HG02938 (cell line): ENCODE results near the gene HMCN2.

Experiments
- ATAC-seq: cut with Tn5 transposase; IDR thresholded peaks from one replicate; pipeline ENCODE4 v1.9.1; 2021; ENCODE audit warnings: mild to moderate bottlenecking, moderate library complexity; ENCODE audit not compliant: unreplicated experiment

HMCN2 gene, protein sequence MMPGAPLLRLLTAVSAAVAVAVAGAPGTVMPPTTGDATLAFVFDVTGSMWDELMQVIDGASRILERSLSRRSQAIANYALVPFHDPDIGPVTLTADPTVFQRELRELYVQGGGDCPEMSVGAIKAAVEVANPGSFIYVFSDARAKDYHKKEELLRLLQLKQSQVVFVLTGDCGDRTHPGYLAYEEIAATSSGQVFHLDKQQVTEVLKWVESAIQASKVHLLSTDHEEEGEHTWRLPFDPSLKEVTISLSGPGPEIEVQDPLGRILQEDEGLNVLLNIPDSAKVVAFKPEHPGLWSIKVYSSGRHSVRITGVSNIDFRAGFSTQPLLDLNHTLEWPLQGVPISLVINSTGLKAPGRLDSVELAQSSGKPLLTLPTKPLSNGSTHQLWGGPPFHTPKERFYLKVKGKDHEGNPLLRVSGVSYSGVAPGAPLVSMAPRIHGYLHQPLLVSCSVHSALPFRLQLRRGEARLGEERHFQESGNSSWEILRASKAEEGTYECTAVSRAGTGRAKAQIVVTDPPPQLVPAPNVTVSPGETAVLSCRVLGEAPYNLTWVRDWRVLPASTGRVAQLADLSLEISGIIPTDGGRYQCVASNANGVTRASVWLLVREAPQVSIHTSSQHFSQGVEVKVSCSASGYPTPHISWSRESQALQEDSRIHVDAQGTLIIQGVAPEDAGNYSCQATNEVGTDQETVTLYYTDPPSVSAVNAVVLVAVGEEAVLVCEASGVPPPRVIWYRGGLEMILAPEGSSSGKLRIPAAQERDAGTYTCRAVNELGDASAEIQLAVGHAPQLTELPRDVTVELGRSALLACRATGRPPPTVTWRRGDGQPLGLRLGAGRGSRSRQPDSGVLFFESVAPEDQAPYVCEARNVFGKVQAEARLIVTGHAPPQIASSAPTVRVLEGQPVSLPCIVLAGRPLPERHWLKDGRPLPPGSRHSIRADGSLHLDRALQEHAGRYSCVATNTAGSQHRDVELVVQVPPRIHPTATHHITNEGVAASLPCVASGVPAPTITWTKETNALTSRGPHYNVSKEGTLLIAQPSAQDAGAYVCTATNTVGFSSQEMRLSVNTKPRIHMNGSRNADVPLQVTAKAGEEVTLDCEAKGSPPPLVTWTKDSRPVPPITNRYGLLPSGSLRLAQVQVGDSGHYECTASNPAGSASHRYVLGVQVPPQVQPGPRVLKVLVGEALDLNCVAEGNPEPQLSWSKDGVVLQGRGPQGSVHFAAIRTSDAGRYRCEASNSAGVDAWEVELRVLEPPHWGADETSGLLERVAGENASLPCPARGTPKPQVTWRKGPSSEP (N-terminal part only)

GRCh38 chr9:130265431-130266235 lies at the start of gene HMCN2:
Gene HMCN2 (plus strand): TSS chr9:130265760. CDS start chr9:130265879, 119 bp downstream.
- ATAC-seq: no peak

DNA sequence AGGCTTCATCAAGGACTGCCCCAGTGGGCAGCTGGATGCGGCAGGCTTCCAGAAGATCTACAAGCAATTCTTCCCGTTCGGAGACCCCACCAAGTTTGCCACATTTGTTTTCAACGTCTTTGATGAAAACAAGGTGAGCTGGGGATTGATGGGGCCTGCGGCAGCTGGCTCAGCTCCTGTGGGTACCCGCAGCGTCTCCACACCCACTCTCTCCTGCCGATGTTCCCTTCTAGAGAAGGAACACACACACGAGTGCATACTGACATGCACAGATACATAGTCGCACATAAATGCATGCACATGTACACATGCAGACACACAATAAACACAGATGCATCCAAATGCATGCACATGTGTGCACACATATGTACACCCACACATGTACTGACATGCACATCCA lies 47.7 kb upstream of the HMCN2 start:
- no peak for ATAC-seq

DNA sequence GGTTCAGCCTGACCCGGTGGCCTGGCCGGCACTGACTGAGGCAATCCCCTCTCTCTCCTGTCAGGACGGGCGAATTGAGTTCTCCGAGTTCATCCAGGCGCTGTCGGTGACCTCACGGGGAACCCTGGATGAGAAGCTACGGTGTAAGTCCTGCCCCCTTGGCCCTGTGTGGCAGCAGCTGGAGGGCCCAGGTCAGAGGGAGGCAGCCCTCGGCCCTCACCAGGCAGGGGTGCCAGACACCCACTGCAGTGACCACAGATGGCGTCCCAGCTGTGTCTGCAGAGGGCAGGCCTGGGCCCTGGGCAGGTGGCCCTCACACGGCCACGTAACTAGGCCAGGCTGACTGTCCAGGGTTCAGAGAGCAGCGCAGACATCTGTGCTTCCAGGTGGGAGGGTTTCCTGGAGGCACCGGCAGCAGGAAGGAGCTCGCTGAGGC lies 45.9 kb upstream of the HMCN2 start:
- ATAC-seq: no peak

DNA sequence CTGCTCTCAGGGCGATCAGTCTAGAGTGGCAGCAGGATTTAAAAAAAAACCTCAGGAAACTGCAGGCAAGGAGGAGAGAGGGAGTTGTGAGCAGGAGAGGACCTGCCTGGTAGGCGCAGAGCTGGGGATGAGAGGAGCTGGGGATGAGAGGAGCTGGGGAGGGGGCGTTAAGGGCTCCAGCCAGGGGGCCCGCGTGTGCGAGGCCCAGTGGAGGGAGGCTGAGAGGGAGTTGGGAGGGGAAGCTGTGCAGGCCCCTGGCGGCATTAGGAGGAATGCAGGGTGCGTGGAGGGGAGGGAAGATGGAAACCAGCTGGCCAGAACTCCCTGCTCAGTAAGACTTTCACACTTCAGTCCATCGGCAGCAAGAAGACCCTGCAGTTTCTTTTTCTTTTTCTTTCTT lies 45.2 kb upstream of the HMCN2 start:
- ATAC-seq: no peak

GRCh38 chr9:130222833-130223232 lies 42.7 kb upstream of the HMCN2 start:
- no peak for ATAC-seq

- no peak for ATAC-seq
Observed at GRCh38 chr9:130225071-130225470, 40.5 kb upstream of the HMCN2 start.

GRCh38 chr9:130225586-130225985 lies 40.0 kb upstream of the HMCN2 start:
- no peak for ATAC-seq

GRCh38 chr9:130226112-130226511 lies 39.4 kb upstream of the HMCN2 start:
- no peak for ATAC-seq

- no peak for ATAC-seq
Observed at GRCh38 chr9:130227833-130228232, 37.7 kb upstream of the HMCN2 start.

- ATAC-seq: no peak
Observed at GRCh38 chr9:130229759-130230158, 35.8 kb upstream of the HMCN2 start.

DNA sequence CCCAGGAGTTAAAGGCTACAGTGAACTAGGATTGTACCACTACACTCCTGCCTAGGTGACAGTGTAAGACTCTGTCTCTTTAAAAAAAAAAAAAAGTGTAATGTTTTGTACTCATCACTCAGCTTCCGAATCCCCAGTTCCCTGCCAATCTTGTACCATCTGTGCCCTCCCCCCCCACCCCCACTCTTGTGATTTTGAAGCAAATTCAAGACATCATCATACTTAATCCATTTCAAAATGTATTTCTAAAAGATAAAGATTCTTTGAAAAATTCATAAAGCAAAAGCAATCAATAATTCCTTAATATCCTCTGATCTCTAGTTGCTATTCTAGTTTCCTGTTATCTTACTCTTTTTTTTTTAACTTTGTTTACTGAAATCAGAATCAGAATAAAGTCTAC lies 34.9 kb upstream of the HMCN2 start:
- no peak for ATAC-seq

- ATAC-seq: no peak
Observed at GRCh38 chr9:130232899-130233586, 32.5 kb upstream of the HMCN2 start.

DNA sequence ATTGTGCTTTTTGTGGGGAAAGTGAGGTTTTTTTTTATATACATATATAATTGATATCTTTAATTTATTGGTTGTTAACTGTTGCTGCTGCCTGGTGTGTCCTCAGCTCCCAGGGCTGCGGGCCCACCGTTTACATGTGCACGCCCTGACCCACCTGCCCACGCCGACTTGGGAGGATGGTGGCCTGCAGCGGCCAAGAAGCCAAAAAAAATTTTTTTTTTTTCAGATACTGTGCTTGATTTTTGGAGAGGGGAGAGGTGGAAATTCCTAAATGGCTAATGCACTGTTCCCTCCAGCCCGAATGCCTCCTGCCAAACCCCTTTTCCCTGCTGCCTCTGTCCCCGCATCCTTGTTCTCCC lies 32.0 kb upstream of the HMCN2 start:
- ATAC-seq: no peak

DNA sequence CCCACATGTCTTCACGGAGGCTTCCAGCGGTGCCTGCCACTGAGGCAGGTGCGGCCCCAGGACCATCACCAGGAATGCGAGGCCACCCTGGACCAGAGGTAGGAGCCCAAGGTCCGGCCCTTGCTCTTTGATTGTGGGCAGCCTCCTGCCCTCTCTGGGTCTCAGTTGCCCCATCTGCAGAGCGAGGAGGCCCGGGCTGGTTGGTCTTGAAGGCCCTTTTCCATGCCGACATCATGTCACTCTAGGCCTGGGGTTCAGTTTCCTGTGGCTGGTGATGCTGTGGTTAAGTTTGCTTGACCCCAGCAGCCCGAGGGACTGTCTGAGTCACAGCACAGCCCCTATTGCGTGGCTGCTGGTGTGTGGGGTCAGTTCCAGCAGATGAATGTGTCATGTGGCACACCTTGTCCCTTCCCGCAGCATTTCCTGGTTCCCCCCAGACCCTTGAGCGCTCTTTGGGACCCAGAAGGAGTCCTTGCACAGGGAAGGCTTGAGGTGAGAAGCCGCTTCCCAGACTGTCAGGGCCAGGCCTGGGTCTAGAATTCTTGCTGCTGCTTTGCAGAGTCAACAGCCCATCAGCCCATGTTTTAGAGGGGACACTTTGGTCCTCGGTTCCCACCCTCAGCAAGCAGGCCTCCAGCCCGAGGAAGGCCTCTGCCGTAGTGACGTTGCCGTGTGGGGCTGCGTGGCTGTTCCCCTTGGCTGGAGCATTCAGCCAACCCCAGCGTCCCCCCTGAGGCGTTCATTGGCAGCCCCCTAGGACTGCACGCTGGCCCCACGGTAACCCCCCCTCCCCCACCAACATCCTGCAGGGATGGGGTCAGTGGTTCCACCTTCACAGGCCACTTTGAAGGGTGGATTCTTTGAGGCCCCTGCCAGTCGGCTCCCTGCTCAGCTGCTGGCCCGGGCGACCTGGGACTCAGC lies 31.0 kb upstream of the HMCN2 start:
- no peak for ATAC-seq

DNA sequence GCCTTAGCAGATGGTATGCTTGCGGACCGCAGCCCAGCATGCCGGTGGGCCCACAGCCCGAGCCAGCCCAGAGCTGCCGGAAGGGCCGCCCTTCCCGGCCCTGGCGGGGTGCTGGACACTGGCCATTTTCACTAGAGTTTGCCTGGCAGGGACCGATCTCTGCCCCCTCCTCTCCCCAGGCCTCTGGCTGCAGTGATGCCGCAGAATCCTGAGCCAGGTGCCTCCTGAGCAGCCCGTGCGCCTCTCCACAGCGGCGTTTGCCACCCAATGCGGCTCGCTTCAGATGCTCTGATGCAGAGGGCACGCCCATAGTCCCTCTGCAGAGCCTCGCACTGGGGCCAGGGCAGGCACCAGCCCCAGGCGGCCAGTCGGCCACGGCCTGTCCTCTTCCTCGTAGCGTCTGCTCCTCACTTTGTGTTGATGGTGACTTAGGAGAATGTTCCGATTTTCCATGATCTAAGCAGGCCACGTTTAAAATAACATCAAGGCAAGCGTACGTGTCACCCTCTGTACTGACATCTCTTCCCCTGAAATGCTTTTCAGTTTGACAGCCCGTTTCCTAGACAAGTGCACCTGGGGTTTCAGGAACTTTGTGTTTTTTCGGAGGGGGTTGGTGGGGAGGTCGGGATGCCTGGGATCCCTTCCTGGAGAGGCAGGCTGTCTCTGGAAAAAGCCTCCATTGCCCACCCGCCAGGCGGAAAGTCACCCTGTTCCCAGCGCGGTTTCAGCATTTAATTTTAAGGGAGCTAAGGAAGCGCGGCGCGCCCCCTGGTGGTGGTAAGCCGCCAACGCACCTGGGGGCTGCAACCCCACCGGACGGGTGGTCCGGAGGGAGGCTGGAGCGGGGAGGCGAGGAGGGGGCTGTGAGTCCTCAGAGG lies 29.8 kb upstream of the HMCN2 start:
- no peak for ATAC-seq

DNA sequence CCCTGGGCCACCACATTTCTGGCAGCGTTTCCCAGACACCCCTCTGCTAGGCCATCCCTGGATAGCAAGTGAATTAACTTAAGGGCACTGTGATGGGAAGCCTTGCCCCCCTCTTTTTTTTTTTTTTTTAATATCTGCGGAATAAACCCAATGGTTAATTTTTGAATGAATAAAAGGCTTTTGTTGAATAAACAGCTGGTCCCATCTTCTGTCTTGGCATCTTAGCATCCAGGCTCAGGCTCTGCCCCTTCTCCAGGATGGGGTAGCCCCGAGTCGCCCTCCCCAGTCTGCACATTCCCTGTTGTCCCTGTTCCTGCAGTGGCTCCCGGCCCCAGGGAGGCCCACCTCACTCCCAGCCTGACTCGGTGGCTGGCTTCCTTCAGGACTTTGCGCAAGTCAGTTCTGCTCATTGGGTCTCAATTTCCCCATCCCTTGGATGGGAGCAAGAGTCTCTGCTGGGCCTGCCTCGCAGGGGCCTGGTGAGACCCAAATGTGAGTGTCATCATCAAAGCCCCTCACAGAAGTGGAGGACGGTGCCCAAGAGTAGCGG lies 29.0 kb upstream of the HMCN2 start:
- ATAC-seq: no peak

- ATAC-seq: no peak
Observed at GRCh38 chr9:130237076-130237475, 28.5 kb upstream of the HMCN2 start.
